VCaP (cell line): ENCODE results near the gene SND1.

Experiments used
- H3K27ac ChIP-seq: fragments of 450-650 bp; 2 replicates; pipeline ENCODE4 v1.5.1; 2017
- CTCF ChIP-seq: fragments of 450-650 bp; conservative IDR thresholded peaks from 2 replicates; pipeline ENCODE4 v1.5.1; 2017; ENCODE audit warnings: mild to moderate bottlenecking, moderate library complexity

SND1 gene

GRCh38 chr7:127909424-127910152 lies 257.6 kb downstream of the SND1 start:
- no peak for TF ChIP-seq CTCF

GRCh38 chr7:127910670-127911069 lies 258.7 kb downstream of the SND1 start:
- TF ChIP-seq CTCF: no peak
- H3K27ac ChIP-seq: peak overlapping the region; percentile 81

More at GRCh38 chr7:127909424-127910152, 257.6 kb downstream of the SND1 start:
- peak overlapping the region; percentile 81 for H3K27ac ChIP-seq

DNA sequence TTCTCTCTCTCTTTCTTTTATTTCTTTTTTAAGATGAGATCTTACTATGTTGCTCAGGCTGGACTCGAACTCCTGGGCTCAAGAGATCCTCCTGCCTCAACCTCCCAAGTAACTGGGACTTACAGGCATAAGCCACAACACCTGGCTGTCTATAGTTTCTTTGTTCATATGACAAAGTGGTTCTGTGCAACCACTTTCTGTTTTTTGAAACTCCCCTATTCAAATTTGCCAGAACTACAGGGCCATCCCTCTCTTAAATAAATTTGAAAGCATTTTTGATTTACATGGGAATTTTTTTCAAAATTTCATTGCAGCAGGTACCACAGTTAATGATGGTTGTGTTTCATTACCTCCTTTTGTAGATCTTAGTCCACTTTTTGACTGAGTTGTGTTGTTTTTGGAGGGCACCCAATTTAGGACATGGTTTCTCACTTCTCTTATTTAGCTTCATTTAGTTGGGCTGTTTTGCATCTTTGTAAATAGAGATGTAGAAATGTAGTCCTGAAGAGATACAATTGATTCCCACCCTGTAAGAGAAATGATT lies 260.0 kb downstream of the SND1 start:
- H3K27ac ChIP-seq: peak overlapping the region; percentile 81
- no peak for TF ChIP-seq CTCF

DNA sequence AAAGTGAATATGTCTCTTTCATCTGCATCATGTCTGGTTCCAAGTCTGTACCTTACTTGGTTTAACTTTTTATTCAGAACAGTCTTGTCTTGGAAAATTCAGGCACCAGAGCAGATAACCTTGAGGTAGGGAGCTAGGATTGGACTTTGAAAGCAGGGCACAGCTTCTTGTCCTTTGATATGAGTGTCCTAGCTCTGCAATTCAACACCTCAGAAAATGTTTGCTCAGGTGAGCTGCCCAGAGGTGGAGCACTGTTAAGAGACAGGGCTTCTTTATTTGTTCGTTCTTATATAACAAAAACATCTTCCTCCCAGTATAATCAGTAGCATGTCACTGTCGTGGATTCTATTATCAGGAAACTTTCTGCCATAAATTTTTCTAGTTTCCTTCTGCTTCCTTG lies 260.9 kb downstream of the SND1 start:
- peak overlapping the region; percentile 81 for H3K27ac ChIP-seq
- TF ChIP-seq CTCF: no peak

DNA sequence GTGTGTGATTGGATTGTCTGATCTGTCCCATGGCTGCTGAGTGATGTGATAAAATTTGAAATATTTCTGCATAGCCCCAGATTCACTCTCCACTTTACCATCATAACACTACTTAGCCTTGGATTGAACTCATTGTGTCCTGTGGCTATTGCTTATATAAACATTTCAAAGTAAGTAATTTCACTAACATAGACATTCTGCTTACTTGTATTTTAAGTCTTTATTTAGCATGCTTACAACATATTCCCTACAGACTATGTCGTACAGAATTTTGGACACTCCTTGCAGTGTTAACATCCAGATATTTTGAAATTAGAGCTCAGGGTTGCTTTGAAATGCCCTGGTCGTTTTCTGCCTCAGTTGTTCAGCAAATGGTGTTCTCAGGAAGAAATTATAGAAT lies 261.7 kb downstream of the SND1 start:
- no peak for TF ChIP-seq CTCF
- H3K27ac ChIP-seq: peak overlapping the region; percentile 81

GRCh38 chr7:127914693-127915092 lies 262.7 kb downstream of the SND1 start:
- no peak for TF ChIP-seq CTCF
- H3K27ac ChIP-seq: peak overlapping the region; percentile 81

DNA sequence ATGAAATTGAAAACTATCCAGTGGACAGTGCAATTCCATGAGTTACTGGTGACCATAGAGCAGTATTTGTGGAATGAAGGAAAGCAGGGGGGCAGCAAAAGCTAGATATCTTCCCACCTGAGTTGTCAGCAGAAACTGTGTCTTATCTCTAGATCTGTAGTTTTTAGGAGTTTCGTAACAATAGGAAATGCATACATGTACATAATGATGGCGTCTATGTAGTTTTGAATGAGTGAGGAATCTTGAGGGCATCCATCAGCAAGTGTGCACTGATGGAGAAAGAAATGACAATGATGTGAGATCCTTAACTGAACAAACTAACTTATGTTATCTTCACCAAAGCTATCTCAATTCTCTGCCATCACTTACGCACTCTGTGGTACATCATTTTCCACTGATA lies 264.7 kb downstream of the SND1 start:
- TF ChIP-seq CTCF: no peak
- no peak overlapping the region for H3K27ac ChIP-seq
